SK-N-MC (cell line): ENCODE measurements around the gene DYNLT2.

Experiments used
- EZH2 ChIP-seq: fragments of 200-600 bp; sonication (generic); IDR thresholded peaks from one replicate; pipeline ENCODE4 v1.6.1; 2017; ENCODE audit warnings: antibody characterized with exemption
- POLR2AphosphoS5 ChIP-seq: IDR thresholded peaks from 2 replicates; pipeline ENCODE4 v1.6.1; 2012; ENCODE audit warnings: mild to moderate bottlenecking, low read depth, low read length, borderline replicate concordance

- TF ChIP-seq POLR2AphosphoS5 (no peak), EZH2 (no peak)
These were observed 42.0 kb upstream of the DYNLT2 start for GRCh38 chr6:169793408-169793807.
